Epidermal melanocyte (primary cell): Measurements from ENCODE around the gene CACNA1S.

ENCODE experiments used
- DNase-seq: peaks from one replicate; pipeline ENCODE4 v3.0.0; 2011; ENCODE audit warnings: low spot score; ENCODE audit not compliant: insufficient read length

Gene CACNA1S

DNA sequence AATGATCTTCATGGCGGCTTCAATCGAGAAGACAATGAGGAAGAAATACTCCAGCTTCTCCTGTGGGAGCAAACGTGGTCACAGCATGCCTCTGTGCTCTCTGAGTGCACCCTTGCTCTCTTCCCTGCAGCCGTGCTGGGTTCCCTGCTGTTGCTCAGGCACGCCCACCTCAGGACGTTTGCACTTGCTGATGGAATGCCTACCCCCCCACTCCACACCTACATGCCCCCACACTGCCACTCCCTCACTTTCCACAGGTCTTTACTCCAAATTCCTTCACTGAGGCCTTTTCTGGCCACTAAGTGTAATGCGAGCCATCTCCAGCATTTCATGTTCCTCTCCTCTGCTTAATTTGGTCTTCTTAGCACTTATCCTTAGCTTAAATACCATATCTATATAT, 18.3 kb downstream of the CACNA1S start:
- no peak for DNase-seq

DNA sequence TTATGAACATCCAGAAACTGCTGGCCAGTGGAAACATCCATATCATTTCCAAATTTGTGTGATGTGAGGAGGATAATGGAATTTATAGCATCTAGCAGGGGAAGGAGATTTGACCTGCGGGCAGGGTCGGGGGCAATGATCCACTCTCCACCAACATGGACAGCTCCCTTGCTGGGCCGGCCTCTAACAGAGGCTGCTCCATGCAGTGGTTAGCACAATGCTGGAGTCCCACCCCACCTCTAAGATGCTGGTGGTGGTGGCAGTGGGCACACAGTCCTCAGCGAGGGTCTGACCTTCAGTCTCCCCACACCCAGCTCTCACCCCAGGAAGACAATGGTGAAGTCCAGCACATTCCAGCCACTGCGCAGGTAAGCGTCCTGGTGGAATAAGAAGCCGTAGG, 18.7 kb downstream of the CACNA1S start:
- DNase-seq, result no peak

DNA sequence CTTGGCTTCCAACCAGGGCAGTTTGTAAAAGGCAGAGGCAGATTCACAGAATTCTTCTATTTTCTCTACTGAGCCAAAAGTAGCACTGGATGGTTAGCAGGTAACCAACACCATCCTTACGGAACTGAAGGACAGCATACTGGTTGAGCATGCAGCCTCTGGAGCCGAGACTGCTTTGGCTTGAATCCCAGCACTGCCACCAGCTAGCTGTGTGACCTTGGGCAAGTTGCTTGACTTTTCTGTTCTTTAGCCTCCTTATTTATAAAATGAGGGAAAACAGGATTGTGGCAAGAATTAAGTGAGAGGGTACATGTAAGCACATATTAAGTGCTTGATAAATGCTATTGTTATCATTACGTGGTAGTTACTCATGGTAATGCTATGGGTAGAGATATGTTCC, 19.5 kb downstream of the CACNA1S start:
- DNase-seq, result no peak

DNA sequence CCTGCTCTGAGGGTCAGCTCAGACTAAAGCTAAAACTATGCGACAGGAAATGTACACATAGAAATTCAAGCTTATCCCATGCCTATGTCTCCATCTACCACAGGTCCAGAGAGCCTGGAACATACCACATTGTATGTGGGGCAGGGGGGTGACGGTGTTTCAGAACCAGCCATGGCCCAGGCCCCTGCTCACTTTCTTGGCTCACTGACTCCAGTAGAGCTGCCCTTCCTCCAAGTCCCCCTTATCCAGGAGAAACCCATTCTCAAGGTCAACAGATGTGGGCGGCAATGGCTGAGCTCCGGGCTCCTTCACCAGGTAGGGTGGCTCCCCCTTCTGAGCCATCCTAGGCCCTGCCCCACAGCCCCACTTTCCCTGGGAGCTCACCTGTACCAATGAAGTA, 21.0 kb downstream of the CACNA1S start:
- no peak for DNase-seq

DNA sequence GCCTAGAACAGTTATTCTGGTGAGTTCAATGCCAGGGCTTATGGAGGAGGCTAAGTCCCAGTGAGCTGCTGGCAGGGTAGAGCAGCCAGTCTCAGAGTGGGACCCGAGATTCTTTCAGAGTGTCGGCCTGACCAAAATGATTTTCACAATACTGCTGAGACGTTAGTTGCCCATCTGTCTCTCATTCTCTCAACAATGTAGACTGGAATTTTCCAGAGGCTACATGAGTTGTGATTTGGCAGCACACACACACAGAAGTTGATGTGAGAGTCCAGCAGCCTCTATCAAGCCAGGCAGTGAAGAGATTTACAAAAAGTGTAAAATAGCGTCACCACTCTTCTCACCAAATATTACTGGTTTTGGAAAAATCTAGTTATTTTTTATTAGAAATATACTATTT, 21.7 kb downstream of the CACNA1S start:
- DNase-seq, result peak; percentile 42

DNA sequence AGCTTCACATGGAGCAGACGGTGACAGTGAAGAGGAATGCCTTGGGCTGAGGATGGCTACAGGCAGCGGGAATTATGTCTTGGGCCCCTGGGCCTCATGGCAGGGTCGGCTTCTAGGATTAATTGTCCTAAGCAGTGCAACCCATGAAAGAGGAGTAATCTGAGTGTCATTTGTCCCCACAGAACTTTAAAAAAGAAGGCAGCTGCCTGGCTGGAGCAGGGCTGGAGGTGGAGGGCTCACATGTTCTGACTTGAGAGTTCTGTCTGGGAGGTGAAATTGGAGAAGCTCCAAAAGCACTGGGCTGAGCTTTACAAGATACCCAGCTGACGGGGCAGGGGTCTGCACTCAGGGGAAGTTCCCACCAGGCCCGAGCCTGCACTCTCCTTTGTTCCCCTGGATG, 22.6 kb downstream of the CACNA1S start:
- DNase-seq, result no peak

DNA sequence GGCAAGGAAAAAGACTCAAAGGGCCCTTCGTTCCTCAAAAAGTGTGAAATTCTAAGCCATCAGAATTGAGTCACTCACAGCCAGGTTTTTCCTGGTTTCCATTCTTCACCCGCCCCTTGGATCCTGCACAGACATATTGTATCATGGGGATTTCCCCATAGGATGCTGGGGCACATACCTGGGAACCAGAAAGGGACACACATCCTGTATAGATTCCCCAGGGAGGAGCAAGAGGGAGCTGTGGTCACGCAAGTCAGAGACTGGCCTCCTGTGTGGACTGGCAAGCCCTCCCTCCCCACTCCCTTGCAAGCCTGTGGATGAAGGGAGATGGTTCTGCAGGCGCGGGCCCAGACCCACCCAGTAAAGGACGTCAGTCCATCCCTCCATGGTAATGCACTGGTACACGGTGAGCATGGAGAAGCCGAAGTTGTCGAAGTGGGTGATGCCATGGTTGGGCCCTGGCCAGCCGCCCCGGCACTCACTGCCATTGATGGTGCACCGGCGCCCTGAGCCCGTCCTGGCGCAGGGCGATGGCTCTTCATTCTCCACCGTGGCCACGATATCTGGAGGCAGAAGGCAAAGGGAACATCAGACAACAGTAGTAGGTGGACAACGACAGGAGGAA, 23.2 kb downstream of the CACNA1S start:
- no peak for DNase-seq

DNA sequence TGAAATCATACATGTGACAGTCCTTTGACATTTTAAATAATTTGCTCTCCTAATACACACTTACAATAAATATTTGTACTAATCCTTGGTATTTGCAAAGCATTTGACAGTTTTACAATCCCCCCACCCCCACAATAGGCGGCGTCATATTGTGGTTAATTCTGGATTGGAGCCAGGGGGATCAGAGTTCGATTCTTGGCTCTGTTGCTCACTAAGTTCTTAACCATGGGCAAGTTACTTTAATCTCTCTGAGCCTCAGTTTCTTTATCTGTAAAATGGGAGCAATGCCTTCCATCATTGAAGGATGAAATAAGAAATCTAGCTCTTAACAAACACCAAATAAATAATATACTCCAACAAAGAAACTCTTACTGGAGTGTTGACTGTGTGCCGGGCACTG, 23.8 kb downstream of the CACNA1S start:
- DNase-seq, result no peak

DNA sequence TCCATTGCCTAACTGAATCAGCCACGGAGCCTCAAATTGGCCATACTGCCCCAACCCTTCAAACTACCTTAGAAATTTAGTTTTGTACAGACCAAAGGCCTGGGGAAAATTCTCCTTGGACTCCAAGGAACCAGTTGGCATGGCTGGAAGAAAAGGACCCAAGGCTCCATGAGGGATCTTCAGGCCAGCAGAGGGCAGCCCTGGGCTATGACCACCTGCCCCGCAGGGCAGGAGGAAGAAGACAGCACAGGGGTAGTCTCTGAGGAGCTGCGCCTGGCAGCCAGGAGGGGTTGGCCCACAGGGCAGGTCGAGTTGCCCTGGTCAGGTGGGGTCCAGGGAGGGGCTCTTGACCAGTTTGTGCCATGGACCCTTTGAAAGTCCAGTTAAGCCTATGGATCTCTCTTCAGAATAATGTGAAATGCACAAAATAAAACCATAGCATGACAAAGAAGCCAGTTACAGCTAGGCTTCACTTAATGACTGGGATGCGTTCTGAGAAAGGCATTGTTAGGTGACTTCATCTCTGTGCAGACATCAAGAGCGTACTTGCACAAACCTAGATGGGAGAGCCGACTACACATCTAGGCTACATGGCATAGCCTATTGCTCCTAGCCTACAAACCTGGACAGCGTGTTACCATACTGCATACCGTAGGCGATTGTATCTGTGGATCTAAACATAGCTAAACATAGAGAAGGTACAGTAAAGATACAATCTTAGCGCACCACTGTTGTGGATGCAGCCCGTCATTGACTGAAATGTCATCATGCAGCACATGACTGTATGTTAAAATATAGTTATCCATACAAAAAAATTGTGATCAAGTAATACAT, 26.1 kb downstream of the CACNA1S start:
- DNase-seq, result peak; percentile 58

DNA sequence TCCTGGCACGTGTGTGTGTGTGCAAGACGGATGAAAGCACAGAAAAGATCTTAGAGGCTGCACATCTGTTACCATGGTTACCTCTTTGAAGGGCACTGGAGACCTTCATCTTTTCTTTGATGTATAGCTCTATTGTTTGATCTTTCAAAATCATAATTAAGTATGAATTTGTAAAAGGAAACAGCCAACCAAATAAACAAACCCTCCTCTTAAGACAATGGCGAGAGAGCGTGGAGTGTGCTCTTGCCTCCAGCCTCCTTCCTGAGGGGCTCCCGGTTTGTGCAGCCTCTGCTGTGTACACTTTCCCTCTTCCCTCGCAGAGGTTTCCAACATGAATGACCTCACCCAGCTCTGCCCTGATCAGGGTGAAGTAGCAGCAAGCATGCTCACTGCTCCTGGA, 27.9 kb downstream of the CACNA1S start:
- DNase-seq, result no peak

DNA sequence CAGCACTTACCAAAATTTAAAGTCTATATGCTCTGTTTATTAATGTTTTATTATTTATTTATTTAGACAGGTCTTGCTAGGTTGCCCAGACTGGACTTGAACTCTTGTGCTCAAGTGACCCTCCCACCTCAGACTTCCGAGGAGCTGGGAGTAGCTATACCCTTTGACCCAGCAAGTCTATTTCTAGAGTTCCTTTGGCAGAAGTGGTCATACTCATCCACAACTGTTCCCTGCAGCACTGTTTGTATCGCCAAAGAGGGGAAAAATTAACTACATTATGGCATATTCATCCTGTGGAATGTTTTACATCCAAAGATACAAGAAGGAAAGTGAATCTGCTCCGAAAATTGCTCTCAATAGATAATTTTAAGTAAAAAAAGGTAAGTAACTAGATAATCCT, 28.5 kb downstream of the CACNA1S start:
- no peak for DNase-seq

DNA sequence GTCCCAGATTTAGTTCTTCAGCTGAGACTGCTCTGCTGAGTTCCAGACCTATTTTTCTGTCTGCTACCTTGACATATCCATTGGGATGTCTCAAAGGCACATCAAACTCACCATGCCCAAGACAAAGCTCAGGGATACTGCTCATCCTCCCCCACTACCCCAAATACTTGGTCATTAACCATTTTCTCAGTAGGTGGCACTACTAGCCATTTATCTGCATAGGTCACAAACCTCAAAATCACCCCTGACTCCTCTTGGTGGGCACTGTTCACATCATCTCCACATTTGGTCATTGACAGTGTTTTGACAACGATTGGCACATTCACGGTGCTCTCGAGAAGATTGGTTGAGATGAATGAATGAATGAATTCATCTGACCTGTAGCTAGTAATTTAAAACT, 32.1 kb downstream of the CACNA1S start:
- no peak for DNase-seq

DNA sequence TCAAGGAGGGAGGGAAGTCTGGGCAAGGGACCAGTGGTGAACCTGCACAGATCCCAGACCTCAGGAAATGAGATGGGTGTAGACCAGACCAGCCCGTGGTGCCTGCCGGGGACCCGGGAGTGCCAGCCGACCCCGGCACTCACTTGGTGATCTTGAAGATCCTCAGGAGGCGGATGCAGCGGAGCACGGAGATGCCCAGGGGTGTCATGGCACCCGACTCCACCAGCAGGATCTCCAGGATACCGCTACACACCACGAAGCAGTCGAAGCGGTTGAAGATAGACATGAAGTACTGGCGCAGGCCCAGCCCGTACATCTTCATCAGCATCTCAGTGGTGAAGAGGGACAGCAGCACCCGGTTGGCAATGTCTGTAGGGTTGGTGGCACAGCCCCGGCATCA, 34.5 kb downstream of the CACNA1S start:
- DNase-seq, result no peak

DNA sequence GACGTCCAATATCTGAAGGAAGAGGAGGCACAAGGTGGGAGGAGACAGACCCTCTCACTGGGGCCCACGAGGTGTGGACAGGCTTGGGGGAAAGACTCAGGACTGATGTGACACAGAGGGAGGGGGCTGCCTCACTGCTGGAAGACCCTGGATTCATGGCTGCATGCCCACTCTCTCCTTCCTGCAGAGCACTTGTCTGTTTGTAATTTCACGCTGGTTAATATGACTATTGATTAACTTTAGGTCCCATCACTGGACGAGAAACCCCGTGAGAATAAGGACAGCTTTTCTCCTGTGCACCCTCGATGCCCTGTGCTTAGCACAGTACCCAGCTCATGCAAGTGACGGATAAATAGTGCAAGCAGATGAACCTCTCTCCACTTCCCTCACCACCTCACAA, 35.1 kb downstream of the CACNA1S start:
- no peak for DNase-seq

DNA sequence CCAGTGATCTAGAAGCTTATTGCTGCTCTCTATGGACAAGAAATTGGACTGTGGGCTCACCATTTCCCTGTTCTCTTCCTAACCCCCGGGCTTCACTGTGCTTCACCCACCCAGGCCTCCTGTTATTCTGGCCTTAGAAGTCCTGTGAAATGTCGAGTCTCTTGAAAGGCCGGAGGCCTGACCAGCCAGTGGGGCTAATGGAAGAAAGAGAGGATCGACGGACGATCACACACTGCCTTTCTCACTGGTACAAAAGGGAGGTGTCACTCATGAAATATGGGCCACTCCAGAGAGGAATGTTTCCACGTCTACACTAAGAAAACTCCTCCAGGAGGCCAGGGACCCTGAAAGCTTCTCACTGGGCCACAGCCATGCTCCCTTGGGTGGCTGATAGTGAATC, 36.1 kb downstream of the CACNA1S start:
- no peak for DNase-seq

DNA sequence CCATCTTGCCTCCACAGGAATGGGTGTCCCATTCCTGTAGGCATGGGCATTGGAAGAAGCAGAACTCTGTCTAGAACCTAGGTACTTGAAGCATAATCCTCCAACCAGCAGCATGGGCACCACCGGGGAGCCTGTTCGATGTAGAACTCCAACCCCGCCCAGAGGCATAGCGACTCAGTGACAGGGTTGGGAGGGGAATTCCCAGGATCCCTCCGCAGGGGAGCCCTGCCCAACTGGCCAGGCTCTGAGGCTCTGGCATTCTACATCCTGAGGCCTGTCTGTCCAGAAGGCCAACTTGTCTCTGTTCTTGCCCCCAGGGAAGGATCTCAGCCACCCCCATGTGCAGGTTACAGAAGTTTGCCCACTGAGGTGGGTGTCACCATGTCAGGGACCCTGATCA, 38.2 kb downstream of the CACNA1S start:
- DNase-seq, result no peak

DNA sequence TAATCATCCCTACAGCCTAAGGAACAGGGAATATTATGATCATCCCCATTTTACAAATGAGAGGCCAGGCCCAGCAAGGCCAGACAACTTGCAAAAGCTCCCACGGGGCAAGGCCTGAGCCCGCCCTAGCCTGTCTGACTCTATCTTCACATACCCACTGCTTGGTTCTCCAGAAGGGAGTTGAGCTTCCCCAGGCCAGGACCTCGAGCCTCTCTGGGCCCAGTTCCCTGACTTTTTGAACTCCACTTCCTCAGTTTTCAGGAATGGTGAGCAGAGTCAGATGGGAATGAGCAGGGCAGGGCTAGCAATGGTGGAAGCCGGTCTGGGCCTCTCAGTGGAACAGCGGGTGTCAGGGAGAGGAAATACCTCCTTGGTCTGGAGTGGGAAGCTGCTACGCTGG, 39.3 kb downstream of the CACNA1S start:
- DNase-seq, result no peak

DNA sequence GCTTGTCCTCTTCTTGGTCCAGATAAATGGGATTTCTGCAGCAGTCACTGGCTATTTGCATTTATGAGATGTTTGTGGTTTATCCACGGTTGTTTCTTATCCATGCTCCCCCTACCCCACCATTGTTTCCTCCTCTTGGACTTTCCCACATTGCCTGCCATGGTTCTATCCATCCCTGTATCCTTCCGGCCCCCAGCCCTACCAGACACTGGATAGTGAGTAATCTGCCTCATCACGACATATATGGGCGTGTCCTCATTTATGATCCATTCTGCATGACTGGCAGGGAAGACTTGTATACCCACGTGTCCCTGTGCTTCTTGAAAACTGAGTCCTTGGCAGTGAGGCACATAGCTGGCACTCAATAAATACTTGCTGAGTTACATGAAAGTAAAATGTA, 40.1 kb downstream of the CACNA1S start:
- DNase-seq, result no peak

DNA sequence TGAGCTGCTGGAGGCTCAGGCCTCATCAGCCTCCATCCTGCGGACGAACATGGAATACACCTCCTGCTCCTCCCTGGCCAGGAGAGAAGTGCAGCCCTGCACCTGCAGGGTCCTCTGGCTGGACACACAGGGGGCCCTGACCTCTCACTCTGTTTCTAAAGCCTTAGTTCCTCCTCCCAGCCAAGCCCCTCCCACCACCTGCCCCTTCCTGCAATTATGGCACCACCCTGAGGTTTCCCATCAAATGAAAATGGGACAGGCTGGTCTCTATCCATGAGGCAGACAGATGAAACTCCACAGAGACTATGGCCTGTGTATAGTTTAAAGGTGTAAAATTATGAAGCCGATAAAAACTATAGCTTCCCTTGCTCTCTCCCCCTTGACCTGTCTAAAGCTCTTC, 42.6 kb downstream of the CACNA1S start:
- no peak for DNase-seq

DNA sequence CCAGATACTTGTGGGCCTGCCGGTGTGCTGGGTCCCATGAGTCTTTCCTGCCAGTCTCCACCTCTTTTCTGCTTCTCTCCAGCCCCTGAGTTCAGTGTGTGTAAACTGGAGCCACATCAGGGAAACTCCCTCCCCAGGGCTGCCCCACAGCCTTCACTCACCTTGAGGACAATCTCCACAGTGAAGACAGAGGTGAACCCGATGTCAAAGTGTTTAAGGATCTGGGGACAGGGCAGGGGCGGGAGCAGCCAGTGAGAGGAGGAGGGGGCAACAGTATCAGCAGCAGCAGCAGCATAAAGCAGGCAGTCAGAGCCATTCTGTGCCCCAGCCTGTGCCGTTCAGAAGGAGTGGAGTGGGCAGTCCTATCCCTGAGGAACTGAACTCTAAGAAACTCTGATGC, 43.2 kb downstream of the CACNA1S start:
- DNase-seq, result no peak

DNA sequence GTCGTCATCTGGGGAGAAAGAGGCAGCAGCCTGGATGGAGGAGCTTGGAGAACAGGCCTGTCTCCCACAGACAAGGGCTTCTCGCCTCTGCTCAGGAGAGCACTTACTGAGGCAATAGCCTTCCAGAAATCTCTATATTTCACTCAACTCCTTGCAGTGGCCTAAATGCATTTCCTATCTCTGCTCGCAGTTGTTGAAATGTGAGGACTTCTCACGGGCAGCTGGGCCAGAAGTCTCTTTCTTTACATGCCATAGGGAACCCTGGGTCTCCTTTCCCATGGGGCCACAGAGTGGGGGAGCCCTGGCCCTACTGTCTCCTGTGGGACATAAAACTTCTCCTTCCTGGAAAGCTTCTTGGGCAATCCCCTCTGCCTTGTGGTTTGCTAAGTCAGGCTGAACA, 45.2 kb downstream of the CACNA1S start:
- DNase-seq, result no peak

DNA sequence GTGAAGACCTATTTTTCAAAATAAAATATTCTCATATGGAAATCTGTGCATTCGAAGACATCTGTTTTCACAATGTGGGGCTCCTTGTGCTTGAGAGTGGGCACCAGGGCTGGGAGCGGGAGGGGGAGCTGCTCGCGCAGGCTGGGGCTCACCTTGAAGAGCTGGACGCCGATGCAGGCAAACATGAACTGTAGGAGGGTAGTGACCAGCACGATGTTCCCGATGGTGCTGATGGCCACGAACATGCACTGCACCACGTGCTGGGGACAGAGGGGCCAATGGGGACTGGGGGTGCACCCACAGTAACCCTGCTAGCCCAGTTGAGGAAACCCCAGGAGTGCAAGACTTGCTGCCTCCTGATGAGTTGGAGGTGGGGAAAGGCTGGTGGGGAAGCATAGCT, 46.5 kb downstream of the CACNA1S start:
- DNase-seq, result no peak

DNA sequence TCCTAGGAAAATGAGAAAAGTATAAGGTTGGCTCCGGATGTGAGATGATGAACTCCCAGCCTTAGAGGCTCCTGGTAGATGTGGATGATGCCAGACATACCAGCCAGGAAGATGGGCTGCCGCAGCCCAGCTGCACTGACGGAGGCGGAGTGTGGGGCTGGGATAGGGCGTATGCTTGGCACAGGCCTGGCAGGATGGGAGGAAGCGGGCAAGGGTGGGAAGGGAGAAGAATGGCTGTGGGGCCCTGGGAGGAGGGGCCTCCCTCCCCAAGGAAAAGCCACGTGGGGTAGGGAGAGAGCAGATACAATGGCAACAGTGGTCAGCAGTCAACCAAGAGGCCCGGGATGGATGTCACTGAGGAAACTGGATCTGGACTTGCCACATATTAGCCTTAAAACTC, 47.4 kb downstream of the CACNA1S start:
- DNase-seq, result no peak
